GM12878 (cell line): ENCODE results near the gene PTEN. TPM values are rescaled to one million over a fixed set of nuclear protein-coding genes. Genes with fewer than 3 reads are reported as not detected.

ENCODE experiments used
- BCL11A ChIP-seq: IDR thresholded peaks from 2 replicates; pipeline ENCODE4 v1.6.1; 2011; ENCODE audit warnings: low read depth, low read length
- CBX3 ChIP-seq: fragments of 200-600 bp; sonication (generic); IDR thresholded peaks from 2 replicates; pipeline ENCODE4 v1.6.1; 2016; ENCODE audit warnings: low read depth, borderline replicate concordance
- E2F4 ChIP-seq: IDR thresholded peaks from 2 replicates; pipeline ENCODE4 v1.6.1; 2012; ENCODE audit warnings: low read depth, low read length, improper control_type of control experiment
- HDAC6 ChIP-seq: fragments of 200-600 bp; sonication (generic); IDR thresholded peaks from one replicate; pipeline ENCODE4 v1.8.0; 2017; ENCODE audit warnings: antibody characterized with exemption; ENCODE audit not compliant: unreplicated experiment
- KDM1A ChIP-seq: fragments of 200-600 bp; sonication (generic); IDR thresholded peaks from 2 replicates; pipeline ENCODE4 v1.6.1; 2016; ENCODE audit warnings: borderline replicate concordance
- NFIC ChIP-seq: IDR thresholded peaks from 2 replicates; pipeline ENCODE4 v1.6.1; 2012; ENCODE audit warnings: low read depth, mild to moderate bottlenecking, inconsistent platforms, low read length, moderate library complexity
- PBX3 ChIP-seq: IDR thresholded peaks from 2 replicates; pipeline ENCODE4 v1.6.1; 2011; ENCODE audit warnings: mild to moderate bottlenecking, low read depth, low read length, moderate library complexity; ENCODE audit not compliant: insufficient replicate concordance
- POU2F2 ChIP-seq: IDR thresholded peaks from 3 replicates; pipeline ENCODE4 v1.6.1; 2011; ENCODE audit warnings: low read depth, mild to moderate bottlenecking, low read length, borderline replicate concordance
- RB1 ChIP-seq: fragments of 450-650 bp; formaldehyde crosslinking; IDR thresholded peaks from 2 replicates; pipeline ENCODE4 v1.6.1; 2017; ENCODE audit warnings: mild to moderate bottlenecking, borderline replicate concordance
- RBBP5 ChIP-seq: fragments of 200-600 bp; sonication (generic); conservative IDR thresholded peaks from 2 replicates; pipeline ENCODE4 v1.6.1; 2016
- RCOR1 ChIP-seq: conservative IDR thresholded peaks from 2 replicates; pipeline ENCODE4 v1.6.1; 2012; ENCODE audit warnings: low read depth, low read length, improper control_type of control experiment
- RELB ChIP-seq: fragments of 450-650 bp; IDR thresholded peaks from 2 replicates; pipeline ENCODE4 v1.6.1; 2017; ENCODE audit warnings: low read depth, mild to moderate bottlenecking, moderate library complexity
- SIN3A ChIP-seq: IDR thresholded peaks from 2 replicates; pipeline ENCODE4 v1.6.1; 2012; ENCODE audit warnings: low read depth, low read length, improper control_type of control experiment
- SIX5 ChIP-seq: IDR thresholded peaks from 2 replicates; pipeline ENCODE4 v1.6.1; 2011; ENCODE audit warnings: mild to moderate bottlenecking, low read depth, low read length, moderate library complexity; ENCODE audit not compliant: severe bottlenecking
- SREBF1 ChIP-seq: IDR thresholded peaks from 2 replicates; pipeline ENCODE4 v1.6.1; 2012; ENCODE audit warnings: mild to moderate bottlenecking, low read length
- TAF1 ChIP-seq: IDR thresholded peaks from 2 replicates; pipeline ENCODE4 v1.6.1; 2011; ENCODE audit warnings: mild to moderate bottlenecking, low read depth, low read length, borderline replicate concordance
- TARDBP ChIP-seq: IDR thresholded peaks from 2 replicates; pipeline ENCODE4 v1.6.1; 2016; ENCODE audit warnings: borderline replicate concordance
- TBL1XR1 ChIP-seq: IDR thresholded peaks from 2 replicates; pipeline ENCODE4 v1.6.1; 2012; ENCODE audit warnings: low read depth, low read length, improper control_type of control experiment
- ZBED1 ChIP-seq: IDR thresholded peaks from 2 replicates; pipeline ENCODE4 v1.6.1; 2016; ENCODE audit warnings: borderline replicate concordance
- ZNF217 ChIP-seq: fragments of 450-650 bp; IDR thresholded peaks from 2 replicates; pipeline ENCODE4 v1.6.1; 2017; ENCODE audit warnings: antibody characterized with exemption, mild to moderate bottlenecking
- polyA plus RNA-seq, 11 experiments: library from polyadenylated mRNA; depleted of rRNA in 4 of 11; unstranded in 6 of 11; stranded (reverse) in 5 of 11; fragments of >200 nt; fragmentation: Nextera tagmentation in 4 of 11; fragmentation: Illumina TruSeq in 1 of 11; extraction: Ambion mirVana in 4 of 11; extraction: Trizol in 1 of 11; gene quantifications; 1 replicate in 1 of 11; 2 replicates in 10 of 11; pipeline versions ENCODE4 v1.2.1 to v1.2.3, GENCODE V29; 2011 to 2016; ENCODE audit warnings: inconsistent platforms in 2 of 11, missing spikeins in 2 of 11, low read depth in 1 of 11
- total RNA-seq, 4 experiments: library from RNA; depleted of rRNA in 3 of 4; stranded (reverse); fragments of >200 nt in 3 of 4; fragmentation: Illumina TruSeq in 1 of 4; extraction: Trizol in 1 of 4; gene quantifications; 2 replicates each; pipeline versions ENCODE4 v1.2.1 to v1.2.3, GENCODE V29; 2013 to 2021
- TF ChIP-seq, protein P1 (sequence below): IDR thresholded peaks from 2 replicates; pipeline ENCODE4 v1.6.1; 2012; ENCODE audit warnings: mild to moderate bottlenecking, low read depth, low read length
- TF ChIP-seq, protein P2 (sequence below): IDR thresholded peaks from 2 replicates; pipeline ENCODE4 v1.6.1; 2012; ENCODE audit warnings: low read depth, low read length, improper control_type of control experiment
- TF ChIP-seq, protein P3 (sequence below): IDR thresholded peaks from 2 replicates; pipeline ENCODE4 v1.6.1; 2012; ENCODE audit warnings: low read depth, low read length, improper control_type of control experiment

Gene PTEN
- total and polyA plus RNA-seq, 10 of the 15 experiments (the other 5 are each of a cell fraction or from before 2014, with no cell fraction given): 26.1 to 175 (median 58.1) TPM

GRCh38 chr10:87818505-87819288 is 44.7 kb upstream of the PTEN start (continued):
- TF ChIP-seq, protein P1, sequence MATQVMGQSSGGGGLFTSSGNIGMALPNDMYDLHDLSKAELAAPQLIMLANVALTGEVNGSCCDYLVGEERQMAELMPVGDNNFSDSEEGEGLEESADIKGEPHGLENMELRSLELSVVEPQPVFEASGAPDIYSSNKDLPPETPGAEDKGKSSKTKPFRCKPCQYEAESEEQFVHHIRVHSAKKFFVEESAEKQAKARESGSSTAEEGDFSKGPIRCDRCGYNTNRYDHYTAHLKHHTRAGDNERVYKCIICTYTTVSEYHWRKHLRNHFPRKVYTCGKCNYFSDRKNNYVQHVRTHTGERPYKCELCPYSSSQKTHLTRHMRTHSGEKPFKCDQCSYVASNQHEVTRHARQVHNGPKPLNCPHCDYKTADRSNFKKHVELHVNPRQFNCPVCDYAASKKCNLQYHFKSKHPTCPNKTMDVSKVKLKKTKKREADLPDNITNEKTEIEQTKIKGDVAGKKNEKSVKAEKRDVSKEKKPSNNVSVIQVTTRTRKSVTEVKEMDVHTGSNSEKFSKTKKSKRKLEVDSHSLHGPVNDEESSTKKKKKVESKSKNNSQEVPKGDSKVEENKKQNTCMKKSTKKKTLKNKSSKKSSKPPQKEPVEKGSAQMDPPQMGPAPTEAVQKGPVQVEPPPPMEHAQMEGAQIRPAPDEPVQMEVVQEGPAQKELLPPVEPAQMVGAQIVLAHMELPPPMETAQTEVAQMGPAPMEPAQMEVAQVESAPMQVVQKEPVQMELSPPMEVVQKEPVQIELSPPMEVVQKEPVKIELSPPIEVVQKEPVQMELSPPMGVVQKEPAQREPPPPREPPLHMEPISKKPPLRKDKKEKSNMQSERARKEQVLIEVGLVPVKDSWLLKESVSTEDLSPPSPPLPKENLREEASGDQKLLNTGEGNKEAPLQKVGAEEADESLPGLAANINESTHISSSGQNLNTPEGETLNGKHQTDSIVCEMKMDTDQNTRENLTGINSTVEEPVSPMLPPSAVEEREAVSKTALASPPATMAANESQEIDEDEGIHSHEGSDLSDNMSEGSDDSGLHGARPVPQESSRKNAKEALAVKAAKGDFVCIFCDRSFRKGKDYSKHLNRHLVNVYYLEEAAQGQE: no peak
- TF ChIP-seq TARDBP: no peak
- no peak for TF ChIP-seq SIN3A
- TF ChIP-seq, protein P2, sequence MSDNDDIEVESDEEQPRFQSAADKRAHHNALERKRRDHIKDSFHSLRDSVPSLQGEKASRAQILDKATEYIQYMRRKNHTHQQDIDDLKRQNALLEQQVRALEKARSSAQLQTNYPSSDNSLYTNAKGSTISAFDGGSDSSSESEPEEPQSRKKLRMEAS: no peak
- TF ChIP-seq, protein P3, sequence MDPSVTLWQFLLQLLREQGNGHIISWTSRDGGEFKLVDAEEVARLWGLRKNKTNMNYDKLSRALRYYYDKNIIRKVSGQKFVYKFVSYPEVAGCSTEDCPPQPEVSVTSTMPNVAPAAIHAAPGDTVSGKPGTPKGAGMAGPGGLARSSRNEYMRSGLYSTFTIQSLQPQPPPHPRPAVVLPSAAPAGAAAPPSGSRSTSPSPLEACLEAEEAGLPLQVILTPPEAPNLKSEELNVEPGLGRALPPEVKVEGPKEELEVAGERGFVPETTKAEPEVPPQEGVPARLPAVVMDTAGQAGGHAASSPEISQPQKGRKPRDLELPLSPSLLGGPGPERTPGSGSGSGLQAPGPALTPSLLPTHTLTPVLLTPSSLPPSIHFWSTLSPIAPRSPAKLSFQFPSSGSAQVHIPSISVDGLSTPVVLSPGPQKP: no peak
- no peak for TF ChIP-seq SREBF1
- TF ChIP-seq TAF1: no peak
- no peak for TF ChIP-seq TBL1XR1
- TF ChIP-seq ZBED1: no peak
- TF ChIP-seq SIX5: no peak
- no peak for TF ChIP-seq RBBP5
- no peak for TF ChIP-seq E2F4
- TF ChIP-seq BCL11A: no peak
- TF ChIP-seq ZNF217: no peak
- no peak for TF ChIP-seq POU2F2
- no peak for TF ChIP-seq HDAC6
- TF ChIP-seq RELB: no peak; the same call in 1 of the 2 replicates
- TF ChIP-seq NFIC: no peak; the same call in 1 of the 2 replicates
- no peak for TF ChIP-seq RB1
- TF ChIP-seq CBX3: no peak
- TF ChIP-seq KDM1A: no peak
- no peak for TF ChIP-seq PBX3
- no peak for TF ChIP-seq RCOR1
